Spleen (tissue), 11 donors: ENCODE results near the gene CT45A1. TPM values are rescaled to one million over a fixed set of nuclear protein-coding genes. Genes with fewer than 3 reads are reported as not detected.
"Not testable (repeated sequence)": the region's sequence is repeated elsewhere in the genome, so short reads cannot be mapped to it uniquely, and the experiment has no call there.

ENCODE experiments used
- DNase-seq: peaks from one replicate; pipeline ENCODE4 v3.0.0-alpha.2; 2020
- H3K27ac ChIP-seq, 8 donors: fragments of 200-600 bp; sonication (generic) in 7 of 8; 1 replicate in 4 of 8; 2 replicates in 4 of 8; pipeline versions ENCODE4 v1.5.0 to v1.8.0; 2016 to 2021; ENCODE audit warnings: inconsistent platforms in 4 of 8, mild to moderate bottlenecking in 4 of 8, moderate library complexity in 1 of 8
- H3K27me3 ChIP-seq, 7 donors: fragments of 200-600 bp; sonication (generic) in 6 of 7; replicated peaks in 1 of 7; 1 replicate in 4 of 7; 2 replicates in 3 of 7; pipeline versions ENCODE4 v1.5.0 to v1.8.0; 2016 to 2021; ENCODE audit warnings: inconsistent platforms in 3 of 7, mild to moderate bottlenecking in 1 of 7
- H3K36me3 ChIP-seq, 6 donors: fragments of 200-600 bp; sonication (generic) in 5 of 6; 1 replicate in 4 of 6; 2 replicates in 2 of 6; pipeline versions ENCODE4 v1.5.0 to v1.8.0; 2016 to 2021; ENCODE audit warnings: inconsistent platforms in 2 of 6
- H3K4me1 ChIP-seq, 6 donors: fragments of 200-600 bp; sonication (generic) in 5 of 6; 1 replicate in 3 of 6; 2 replicates in 3 of 6; pipeline versions ENCODE4 v1.5.0 to v1.8.0; 2016 to 2021; ENCODE audit warnings: inconsistent platforms in 3 of 6
- H3K4me3 ChIP-seq, 8 donors: fragments of 200-600 bp; sonication (generic) in 7 of 8; 1 replicate in 4 of 8; 2 replicates in 4 of 8; pipeline versions ENCODE4 v1.5.0 to v1.8.0; 2016 to 2021; ENCODE audit warnings: inconsistent platforms in 4 of 8, mild to moderate bottlenecking in 4 of 8, moderate library complexity in 2 of 8
- H3K9me3 ChIP-seq, 8 donors: fragments of 200-600 bp; sonication (generic) in 7 of 8; 1 replicate in 4 of 8; 2 replicates in 4 of 8; pipeline versions ENCODE4 v1.5.0 to v1.8.0; 2016 to 2021; ENCODE audit warnings: inconsistent platforms in 4 of 8
- POLR2A ChIP-seq, 3 donors: fragments of 450-650 bp; IDR thresholded peaks; one replicate each; pipeline ENCODE4 v1.5.1; 2017; ENCODE audit warnings: antibody characterized with exemption in 3 of 3, mild to moderate bottlenecking in 1 of 3
- POLR2AphosphoS5 ChIP-seq, 3 donors: sonication (generic); formaldehyde crosslinking; IDR thresholded peaks; one replicate each; pipeline ENCODE4 v1.5.1; 2017; ENCODE audit warnings: antibody characterized with exemption in 3 of 3
- WGBS, 5 donors: extraction: QIAGEN DNeasy Blood & Tissue Kit in 3 of 5; methylation state at CpG; one replicate each; pipeline versions ENCODE4 v1.1.5 to v1.1.7; 2013 to 2018; 5-methylcytosine and 5-hydroxymethylcytosine counted together
- intact Hi-C: fragments of 100-400 bp; cut with DNase I; formaldehyde crosslinking; loops from one replicate; pipeline ENCODE4 v1.15.0; 2023; ENCODE audit warnings: low total_unique reads
- polyA plus RNA-seq, 3 donors: library from polyadenylated mRNA; stranded (reverse); fragments of 200-250 nt; gene quantifications; one replicate each; pipeline ENCODE4 v1.2.1, GENCODE V29; 2013
- total RNA-seq, 7 donors: library from RNA; depleted of rRNA in 3 of 7; stranded (reverse); fragments of >200 nt in 3 of 7; fragmentation: NEBNext Ultra II Directional in 4 of 7; extraction: Animal tissue kit (Norgen Biotek cat#: 25700) in 4 of 7; gene quantifications; one replicate each; pipeline versions ENCODE4 v1.1.0 to v1.2.1, GENCODE V29; 2016 to 2021
- TF ChIP-seq, protein P1 (sequence below), 11 experiments: fragments of 200-600 bp in 7 of 11; fragments of 450-650 bp in 4 of 11; sonication (generic) in 4 of 11; IDR thresholded peaks in 8 of 11; conservative IDR thresholded peaks in 3 of 11; 1 replicate in 7 of 11; 2 replicates in 4 of 11; pipeline versions ENCODE4 v1.4.0 to v1.8.0; 2016 to 2021; ENCODE audit warnings: antibody characterized with exemption in 11 of 11, inconsistent platforms in 4 of 11, mild to moderate bottlenecking in 1 of 11
- donor health status: healthy with polysubstance abuse.
- donor health status: DM: no; HTN: no; CAD: no; lungs with moderate emphysema.
- donor health status: DM: no; HTN: no; CAD: no.
- donor health status: Bipolar disorder and iron deficiency.
- donor health status: healthy.
- donor health status: DM: no; HTN: no; CAD: no.
- donor health status: DM: yes; HTN: yes; CAD: no.

CT45A1 gene
- total and polyA plus RNA-seq, 10 donors: not detected

DNA sequence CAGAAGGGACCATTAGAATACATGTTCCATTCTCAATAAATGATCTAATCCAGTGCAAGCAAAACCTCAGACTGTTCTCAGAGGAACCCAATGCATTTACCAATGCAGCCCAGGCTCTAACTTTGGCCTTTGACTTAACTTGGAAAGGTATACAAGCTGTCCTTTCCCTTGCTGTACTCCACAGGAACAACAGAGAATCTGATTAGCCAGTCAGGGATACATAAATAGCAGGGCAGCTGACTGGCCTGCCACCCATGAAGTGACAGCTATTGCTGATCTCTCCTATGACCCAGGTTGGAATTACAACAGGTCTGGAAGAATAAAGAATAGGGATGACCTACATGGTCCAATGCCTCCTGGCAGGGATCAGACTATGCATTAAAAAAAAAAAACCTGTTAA, 14.5 kb upstream of the CT45A1 start:
- no peak overlapping the region for H3K27ac ChIP-seq
- no peaks in the 10 kb centered on the region for H3K36me3 ChIP-seq
- no peak for DNase-seq
- no peak for TF ChIP-seq POLR2AphosphoS5 (IDR thresholded peaks at IDR 0.05)
- no peak for TF ChIP-seq POLR2A (IDR thresholded peaks at IDR 0.05)
- TF ChIP-seq, protein P1, sequence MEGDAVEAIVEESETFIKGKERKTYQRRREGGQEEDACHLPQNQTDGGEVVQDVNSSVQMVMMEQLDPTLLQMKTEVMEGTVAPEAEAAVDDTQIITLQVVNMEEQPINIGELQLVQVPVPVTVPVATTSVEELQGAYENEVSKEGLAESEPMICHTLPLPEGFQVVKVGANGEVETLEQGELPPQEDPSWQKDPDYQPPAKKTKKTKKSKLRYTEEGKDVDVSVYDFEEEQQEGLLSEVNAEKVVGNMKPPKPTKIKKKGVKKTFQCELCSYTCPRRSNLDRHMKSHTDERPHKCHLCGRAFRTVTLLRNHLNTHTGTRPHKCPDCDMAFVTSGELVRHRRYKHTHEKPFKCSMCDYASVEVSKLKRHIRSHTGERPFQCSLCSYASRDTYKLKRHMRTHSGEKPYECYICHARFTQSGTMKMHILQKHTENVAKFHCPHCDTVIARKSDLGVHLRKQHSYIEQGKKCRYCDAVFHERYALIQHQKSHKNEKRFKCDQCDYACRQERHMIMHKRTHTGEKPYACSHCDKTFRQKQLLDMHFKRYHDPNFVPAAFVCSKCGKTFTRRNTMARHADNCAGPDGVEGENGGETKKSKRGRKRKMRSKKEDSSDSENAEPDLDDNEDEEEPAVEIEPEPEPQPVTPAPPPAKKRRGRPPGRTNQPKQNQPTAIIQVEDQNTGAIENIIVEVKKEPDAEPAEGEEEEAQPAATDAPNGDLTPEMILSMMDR (IDR thresholded peaks at IDR 0.05 in 8 of 11, conservative IDR thresholded peaks at IDR 0.05 in 3 of 11): no peak
- peaks cover 0 to 1% (median 0%) of the 10 kb centered on the region in 7 donors for H3K27me3 ChIP-seq
- intact Hi-C loops: no loop called here
- H3K4me3 ChIP-seq: no peak overlapping the region
- H3K4me1 ChIP-seq: no peaks in the 10 kb centered on the region
- H3K9me3 ChIP-seq: no peaks in the 10 kb centered on the region

DNA sequence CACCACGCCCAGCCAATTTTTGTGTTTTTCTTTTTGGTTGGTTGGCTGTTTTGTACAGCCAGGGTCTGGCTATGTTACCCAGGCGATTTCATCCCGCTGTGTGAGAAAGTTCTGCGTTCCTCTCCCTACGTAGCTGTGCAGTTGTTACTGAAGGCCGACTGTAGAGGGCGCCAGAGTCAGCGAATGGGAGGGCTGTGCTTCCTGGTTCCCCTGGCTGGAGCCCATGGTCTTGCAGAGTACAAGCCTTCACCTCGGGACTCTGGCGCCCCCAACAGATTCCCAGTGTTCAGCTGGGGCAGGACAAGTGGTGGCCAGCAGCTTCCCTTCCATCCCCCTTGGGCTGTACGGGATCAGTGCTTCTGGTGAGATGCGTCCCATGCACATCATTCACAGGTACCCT, 5.6 kb upstream of the CT45A1 start:
- no peak overlapping the region for H3K4me3 ChIP-seq

DNA sequence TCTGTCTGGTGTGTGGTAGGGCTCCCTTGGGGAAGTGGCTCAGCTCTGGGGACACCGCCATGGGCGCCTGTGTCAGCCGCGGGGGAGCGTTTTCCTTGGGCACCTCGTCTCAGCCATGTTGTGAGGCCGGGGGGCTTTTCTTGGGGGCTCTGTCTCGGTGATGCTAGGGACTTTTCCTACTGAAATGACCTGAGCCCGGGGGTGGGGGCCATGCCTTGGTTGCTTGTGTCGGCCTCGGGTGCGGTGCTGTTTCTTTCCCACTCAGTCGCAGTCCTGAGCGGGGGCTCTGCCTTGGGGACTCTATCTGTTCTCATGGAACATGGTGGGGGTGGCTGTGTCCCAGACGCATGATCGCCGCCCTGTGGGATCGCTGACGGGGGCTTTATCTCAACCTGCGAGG, 356 bp downstream of the CT45A1 start:
- intact Hi-C loops: no loop called here
- no peak for DNase-seq
- no peak overlapping the region for H3K4me3 ChIP-seq
- 88 to 97% (median 92%) methylated on average over 14 to 20 of the region's 20 CpGs; no CpG with 5 or more reads in 1 of the 5 donors for WGBS, 5 donors
- no peaks in the 10 kb centered on the region for H3K27me3 ChIP-seq
- no peaks in the 10 kb centered on the region for H3K9me3 ChIP-seq
- TF ChIP-seq POLR2A (IDR thresholded peaks at IDR 0.05) (no peak), POLR2AphosphoS5 (IDR thresholded peaks at IDR 0.05) (no peak)
- TF ChIP-seq, protein P1 (IDR thresholded peaks at IDR 0.05 in 8 of 11, conservative IDR thresholded peaks at IDR 0.05 in 3 of 11): no peak
- H3K4me1 ChIP-seq: no peaks in the 10 kb centered on the region
- no peak overlapping the region for H3K27ac ChIP-seq
- no peaks in the 10 kb centered on the region for H3K36me3 ChIP-seq

More for the DNA sequence above, 5.6 kb upstream of the CT45A1 start:
- DNase-seq: no peak
- TF ChIP-seq, protein P1 (IDR thresholded peaks at IDR 0.05 in 8 of 11, conservative IDR thresholded peaks at IDR 0.05 in 3 of 11): peak in 2 of 11 experiments; percentile 17 to 38
- no peak for TF ChIP-seq POLR2AphosphoS5 (IDR thresholded peaks at IDR 0.05)
- 32 to 61% (median 55%) methylated on average over 7 to 12 of the region's 12 CpGs for WGBS, 5 donors
- H3K4me1 ChIP-seq: no peaks in the 10 kb centered on the region
- H3K27ac ChIP-seq: no peak overlapping the region
- no peaks in the 10 kb centered on the region for H3K9me3 ChIP-seq
- no peaks in the 10 kb centered on the region for H3K36me3 ChIP-seq
- intact Hi-C loops: no loop called here
- peaks cover 0 to 5% (median 0%) of the 10 kb centered on the region in 7 donors for H3K27me3 ChIP-seq

DNA sequence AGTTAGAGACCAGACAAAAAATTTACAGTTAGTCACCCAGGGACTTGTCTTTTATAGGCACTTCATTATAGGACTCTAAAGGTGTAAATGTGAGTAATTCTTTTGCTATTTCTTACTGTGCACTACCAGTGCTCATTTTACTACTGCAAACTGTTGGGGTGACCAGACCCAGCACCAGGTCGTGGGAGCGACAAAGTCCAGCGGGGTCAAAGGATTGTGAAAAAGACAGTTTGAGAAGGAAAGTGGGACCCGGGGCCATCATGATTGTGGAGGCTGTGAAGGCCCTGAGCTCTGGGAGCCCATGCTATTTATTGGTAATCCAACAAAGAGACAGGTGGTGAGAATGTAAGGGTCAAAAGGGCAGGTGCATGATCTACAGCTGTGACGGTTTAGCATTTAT, 21.2 kb downstream of the CT45A1 start:
- H3K36me3 ChIP-seq, H3K9me3 ChIP-seq, DNase-seq, H3K27ac ChIP-seq, H3K27me3 ChIP-seq, intact Hi-C loops, H3K4me3 ChIP-seq, H3K4me1 ChIP-seq: not testable (repeated sequence)
- whole genome bisulfite sequencing, 5 donors: 62 to 88% (median 81%) methylated on average over 5 of the region's 5 CpGs
